ENCODE measurements around the gene LY86. TPM values are rescaled to one million over a fixed set of nuclear protein-coding genes. Genes with fewer than 3 reads are reported as not detected.

The LY86 gene
- total and polyA plus RNA-seq, 2 of the 13 experiments (the other 11 are each of a cell fraction or from before 2014, with no cell fraction given), result not detected

DNA sequence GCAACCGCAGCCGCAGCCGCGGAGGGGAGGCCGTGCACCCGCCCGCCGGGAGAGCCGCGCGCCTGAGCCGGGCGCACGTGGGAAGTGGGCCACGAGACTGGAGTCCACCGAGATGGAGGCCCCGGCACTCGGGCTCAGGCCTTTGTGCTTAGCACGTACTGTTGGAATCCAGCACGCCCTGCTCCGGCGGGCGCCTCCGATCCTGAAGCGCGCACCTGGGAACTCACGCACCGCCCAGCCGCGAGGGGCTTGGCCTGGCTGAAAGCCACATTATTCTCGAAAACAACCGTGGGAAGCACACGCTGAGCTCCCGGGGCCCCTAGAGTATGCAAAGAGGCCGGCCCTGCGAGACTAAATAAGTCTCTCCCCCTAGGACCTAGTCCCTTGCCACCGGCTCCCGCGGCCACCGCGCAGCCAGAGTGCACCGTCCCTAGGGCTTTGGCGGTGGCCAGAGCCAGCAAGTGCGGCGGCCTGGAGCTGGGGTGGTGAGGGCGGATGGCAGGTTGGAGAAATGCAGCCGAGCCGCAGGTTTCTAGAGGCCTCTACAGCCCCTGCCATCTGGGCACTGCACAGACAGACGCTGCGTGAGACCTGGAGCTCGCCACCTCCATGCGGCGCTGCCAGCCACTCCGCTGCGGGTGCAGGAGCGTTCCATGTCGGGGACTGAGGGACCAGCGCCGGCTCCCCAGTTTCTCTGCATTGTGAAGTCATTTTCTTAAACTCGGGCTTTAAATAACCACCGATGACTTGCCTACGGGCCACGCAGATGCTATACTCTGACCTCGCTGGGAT lies 42.0 kb upstream of the LY86 start (continued):
- TF ChIP-seq, protein P1, sequence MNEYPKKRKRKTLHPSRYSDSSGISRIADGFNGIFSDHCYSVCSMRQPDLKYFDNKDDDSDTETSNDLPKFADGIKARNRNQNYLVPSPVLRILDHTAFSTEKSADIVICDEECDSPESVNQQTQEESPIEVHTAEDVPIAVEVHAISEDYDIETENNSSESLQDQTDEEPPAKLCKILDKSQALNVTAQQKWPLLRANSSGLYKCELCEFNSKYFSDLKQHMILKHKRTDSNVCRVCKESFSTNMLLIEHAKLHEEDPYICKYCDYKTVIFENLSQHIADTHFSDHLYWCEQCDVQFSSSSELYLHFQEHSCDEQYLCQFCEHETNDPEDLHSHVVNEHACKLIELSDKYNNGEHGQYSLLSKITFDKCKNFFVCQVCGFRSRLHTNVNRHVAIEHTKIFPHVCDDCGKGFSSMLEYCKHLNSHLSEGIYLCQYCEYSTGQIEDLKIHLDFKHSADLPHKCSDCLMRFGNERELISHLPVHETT (CRISPR knock-in tag; conservative IDR thresholded peaks at IDR 0.05), result no peak
- TF ChIP-seq ZNF75D (CRISPR knock-in tag; IDR thresholded peaks at IDR 0.05; ENCODE audit: borderline replicate concordance) (no peak), ZNF672 (CRISPR knock-in tag; IDR thresholded peaks at IDR 0.05) (no peak), KDM5B (CRISPR knock-in tag; IDR thresholded peaks at IDR 0.05; ENCODE audit: borderline replicate concordance) (peak; percentile 49; the same call in 1 of the 2 replicates), MED13 (CRISPR knock-in tag; IDR thresholded peaks at IDR 0.05) (no peak), BHLHE40 (IDR thresholded peaks at IDR 0.05; ENCODE audit: low read length) (no peak), ARID4A (CRISPR knock-in tag; IDR thresholded peaks at IDR 0.05; ENCODE audit: borderline replicate concordance) (peak; percentile 34; the same call in 1 of the 2 replicates), POGZ (CRISPR knock-in tag; IDR thresholded peaks at IDR 0.05) (no peak), ZSCAN20 (CRISPR knock-in tag; IDR thresholded peaks at IDR 0.05; ENCODE audit: borderline replicate concordance) (0 out of 2 replicates have a peak, but pooled peaks have one; percentile 11), ZNF354B (CRISPR knock-in tag; IDR thresholded peaks at IDR 0.05) (no peak), AHR (CRISPR knock-in tag; IDR thresholded peaks at IDR 0.05) (no peak), PRMT3 (CRISPR knock-in tag; IDR thresholded peaks at IDR 0.05; ENCODE audit: borderline replicate concordance, low read depth) (no peak), NPAS2 (CRISPR knock-in tag; IDR thresholded peaks at IDR 0.05; ENCODE audit: borderline replicate concordance) (no peak)
- TF ChIP-seq, protein P2, sequence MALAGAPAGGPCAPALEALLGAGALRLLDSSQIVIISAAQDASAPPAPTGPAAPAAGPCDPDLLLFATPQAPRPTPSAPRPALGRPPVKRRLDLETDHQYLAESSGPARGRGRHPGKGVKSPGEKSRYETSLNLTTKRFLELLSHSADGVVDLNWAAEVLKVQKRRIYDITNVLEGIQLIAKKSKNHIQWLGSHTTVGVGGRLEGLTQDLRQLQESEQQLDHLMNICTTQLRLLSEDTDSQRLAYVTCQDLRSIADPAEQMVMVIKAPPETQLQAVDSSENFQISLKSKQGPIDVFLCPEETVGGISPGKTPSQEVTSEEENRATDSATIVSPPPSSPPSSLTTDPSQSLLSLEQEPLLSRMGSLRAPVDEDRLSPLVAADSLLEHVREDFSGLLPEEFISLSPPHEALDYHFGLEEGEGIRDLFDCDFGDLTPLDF (CRISPR knock-in tag; IDR thresholded peaks at IDR 0.05), result no peak
- TF ChIP-seq, protein P3, sequence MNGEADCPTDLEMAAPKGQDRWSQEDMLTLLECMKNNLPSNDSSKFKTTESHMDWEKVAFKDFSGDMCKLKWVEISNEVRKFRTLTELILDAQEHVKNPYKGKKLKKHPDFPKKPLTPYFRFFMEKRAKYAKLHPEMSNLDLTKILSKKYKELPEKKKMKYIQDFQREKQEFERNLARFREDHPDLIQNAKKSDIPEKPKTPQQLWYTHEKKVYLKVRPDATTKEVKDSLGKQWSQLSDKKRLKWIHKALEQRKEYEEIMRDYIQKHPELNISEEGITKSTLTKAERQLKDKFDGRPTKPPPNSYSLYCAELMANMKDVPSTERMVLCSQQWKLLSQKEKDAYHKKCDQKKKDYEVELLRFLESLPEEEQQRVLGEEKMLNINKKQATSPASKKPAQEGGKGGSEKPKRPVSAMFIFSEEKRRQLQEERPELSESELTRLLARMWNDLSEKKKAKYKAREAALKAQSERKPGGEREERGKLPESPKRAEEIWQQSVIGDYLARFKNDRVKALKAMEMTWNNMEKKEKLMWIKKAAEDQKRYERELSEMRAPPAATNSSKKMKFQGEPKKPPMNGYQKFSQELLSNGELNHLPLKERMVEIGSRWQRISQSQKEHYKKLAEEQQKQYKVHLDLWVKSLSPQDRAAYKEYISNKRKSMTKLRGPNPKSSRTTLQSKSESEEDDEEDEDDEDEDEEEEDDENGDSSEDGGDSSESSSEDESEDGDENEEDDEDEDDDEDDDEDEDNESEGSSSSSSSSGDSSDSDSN (CRISPR knock-in tag; IDR thresholded peaks at IDR 0.05), result peak; percentile 48; the same call in 1 of the 2 replicates
- TF ChIP-seq, protein P4, sequence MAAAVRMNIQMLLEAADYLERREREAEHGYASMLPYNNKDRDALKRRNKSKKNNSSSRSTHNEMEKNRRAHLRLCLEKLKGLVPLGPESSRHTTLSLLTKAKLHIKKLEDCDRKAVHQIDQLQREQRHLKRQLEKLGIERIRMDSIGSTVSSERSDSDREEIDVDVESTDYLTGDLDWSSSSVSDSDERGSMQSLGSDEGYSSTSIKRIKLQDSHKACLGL (CRISPR knock-in tag; IDR thresholded peaks at IDR 0.05), result peak; percentile 53; the same call in 1 of the 2 replicates
